Stimulated activated CD8-positive, alpha-beta memory T cell treated with anti-CD3 and anti-CD28 coated beads, Interleukin-15, amount 100 ng/mL, for 1 hour (primary cell): Measurements from ENCODE around the gene DVL3.

Experiments
- DNase-seq: peaks from one replicate; pipeline ENCODE4 v3.0.0-alpha.2; 2020; ENCODE audit warnings: low read depth

The DVL3 gene

DNA sequence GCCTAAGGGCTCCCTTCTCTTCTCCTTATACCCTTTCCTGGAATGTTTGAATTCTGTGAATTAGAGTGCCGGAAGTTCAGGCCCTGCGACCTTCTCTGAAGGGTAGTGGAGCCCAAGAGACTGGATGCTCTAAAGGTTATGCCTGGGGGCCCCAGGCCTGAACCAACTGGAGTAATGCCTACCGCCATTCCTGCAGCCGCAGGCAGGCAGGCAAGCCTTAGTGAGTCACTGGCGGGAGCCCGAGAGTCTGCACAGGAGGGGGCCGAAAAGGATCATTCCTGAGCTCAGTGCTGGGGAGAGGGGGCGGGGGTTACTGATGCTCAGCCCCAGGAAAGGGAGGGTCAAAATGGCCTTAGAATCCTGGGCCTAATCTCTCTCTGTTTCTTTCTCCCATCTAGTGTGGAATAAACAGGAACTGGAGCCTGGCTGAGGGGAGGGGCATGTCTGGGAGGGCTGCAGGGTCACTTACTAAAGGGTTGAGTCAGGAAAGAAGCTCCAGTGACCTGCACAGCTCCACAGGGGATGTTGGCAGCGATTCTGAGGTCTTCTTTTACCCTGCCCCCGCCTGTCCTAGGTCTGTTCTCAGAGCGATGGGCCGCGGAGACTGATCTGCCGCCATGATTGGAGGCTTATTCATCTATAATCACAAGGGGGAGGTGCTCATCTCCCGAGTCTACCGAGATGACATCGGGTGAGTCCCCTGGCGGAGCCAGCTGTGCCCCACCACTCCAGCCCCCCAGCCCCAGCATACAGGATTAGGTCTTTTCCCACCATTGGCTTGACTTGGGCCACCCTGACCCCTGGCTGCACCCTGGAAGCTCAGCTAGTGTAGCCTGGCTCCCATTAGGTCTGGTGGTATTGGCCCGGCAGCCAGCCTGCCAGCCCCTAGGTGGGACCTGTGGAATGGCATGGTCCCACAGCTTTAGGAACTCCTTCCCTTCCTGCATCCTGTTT, 21.5 kb downstream of the DVL3 start:
- DNase-seq = no peak

DNA sequence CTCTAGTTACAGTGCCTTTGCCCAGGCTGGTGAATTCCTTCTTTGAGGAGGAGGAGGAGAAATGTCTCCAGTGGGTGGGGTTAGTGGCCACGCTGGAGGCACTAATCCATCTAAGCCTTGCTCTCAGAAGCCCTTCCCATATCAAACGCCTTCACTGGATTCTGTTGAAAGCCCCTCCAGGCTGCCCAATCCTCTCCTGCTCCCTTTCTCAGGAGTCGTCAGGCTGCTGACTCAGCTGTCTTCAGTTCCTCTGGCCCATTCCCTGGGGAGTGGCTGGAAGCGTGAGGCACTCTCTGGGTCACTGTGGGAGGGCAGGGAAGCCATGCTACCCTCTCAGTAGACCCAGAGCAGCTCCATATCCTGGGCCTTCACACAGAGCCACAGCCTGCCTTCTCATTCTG, 22.2 kb downstream of the DVL3 start:
- no peak for DNase-seq

- DNase-seq = no peak
These were observed 22.7 kb downstream of the DVL3 start for GRCh38 chr3:184177767-184178306.

- no peak for DNase-seq
These were observed 23.5 kb downstream of the DVL3 start for GRCh38 chr3:184178521-184179138.

DNA sequence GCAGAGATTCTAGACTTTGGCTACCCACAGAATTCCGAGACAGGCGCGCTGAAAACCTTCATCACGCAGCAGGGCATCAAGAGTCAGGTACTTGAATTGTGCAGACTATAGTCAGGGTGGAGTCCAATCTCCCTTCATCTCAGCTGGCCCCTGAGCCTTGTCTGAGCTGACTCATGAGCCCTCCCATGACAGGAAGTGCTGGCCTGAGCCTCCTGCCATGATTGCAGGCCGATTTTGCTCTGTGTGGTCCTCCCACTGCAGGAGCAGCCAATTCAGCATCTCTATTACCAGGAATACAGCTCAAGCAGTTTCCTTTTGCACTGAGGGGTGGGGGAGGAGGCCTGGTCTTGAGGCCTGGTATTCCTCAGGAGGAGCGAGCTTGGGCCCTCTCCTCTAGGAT, 25.0 kb downstream of the DVL3 start:
- DNase-seq = no peak

GRCh38 chr3:184181596-184181995, 26.4 kb downstream of the DVL3 start:
- no peak for DNase-seq

- no peak for DNase-seq
These were observed 28.5 kb downstream of the DVL3 start for GRCh38 chr3:184183679-184184078.

GRCh38 chr3:184184546-184185230, 29.5 kb downstream of the DVL3 start:
- DNase-seq = no peak

- DNase-seq = peak; percentile 97
These were observed 30.4 kb downstream of the DVL3 start for GRCh38 chr3:184185461-184186183.

DNA sequence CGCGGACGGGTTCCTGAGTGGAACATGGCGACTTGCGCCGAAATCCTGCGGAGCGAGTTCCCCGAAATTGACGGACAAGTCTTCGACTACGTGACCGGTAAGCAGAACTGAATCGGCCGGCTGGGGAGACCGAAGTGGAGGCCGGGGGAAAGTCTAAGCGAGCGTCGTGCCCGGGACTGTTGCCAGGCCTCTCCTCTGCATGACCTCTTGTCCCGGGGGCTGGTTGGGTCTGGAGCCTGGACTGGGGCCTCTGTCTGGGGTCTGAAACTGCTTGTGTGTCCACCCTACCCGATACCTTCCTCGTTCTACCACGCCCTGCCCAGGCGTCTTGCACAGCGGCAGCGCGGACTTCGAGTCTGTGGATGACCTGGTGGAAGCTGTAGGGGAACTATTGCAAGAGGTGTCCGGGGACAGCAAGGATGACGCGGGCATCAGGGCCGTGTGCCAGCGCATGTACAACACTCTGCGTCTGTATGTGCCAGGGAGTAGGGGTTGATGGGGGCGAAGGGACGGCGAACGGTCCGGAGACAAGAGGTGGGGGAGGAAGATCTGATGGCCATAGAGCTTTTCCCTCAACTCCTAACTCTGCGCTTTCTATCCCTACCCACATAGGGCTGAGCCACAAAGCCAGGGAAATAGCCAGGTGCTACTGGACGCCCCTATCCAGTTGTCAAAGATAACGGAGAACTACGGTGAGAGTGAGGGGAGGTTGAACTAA, 31.2 kb downstream of the DVL3 start, which contains the start of gene ABCF3:
TSS of gene ABCF3 (plus strand) at position 16 of the 718 bp plus-strand sequence. CDS start at position 25, 9 bp downstream.
- no peak for DNase-seq

DNA sequence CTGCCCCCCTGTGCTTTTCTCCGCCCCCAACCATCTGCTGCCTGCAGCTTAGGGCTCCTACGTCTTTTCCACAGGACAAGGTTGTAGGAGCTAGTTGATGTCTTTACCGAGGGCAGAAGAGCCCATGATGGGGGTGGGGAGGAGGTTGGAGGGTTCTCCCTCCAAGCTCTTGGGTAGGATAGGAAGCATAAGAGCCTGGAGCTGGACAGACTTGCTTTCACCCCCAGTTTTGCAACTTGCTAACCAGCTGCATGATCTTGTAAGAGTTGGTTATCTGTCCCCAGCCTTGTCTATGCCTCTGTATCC, 31.7 kb downstream of the DVL3 start:
- DNase-seq = no peak

GRCh38 chr3:184188080-184188479, 32.9 kb downstream of the DVL3 start:
- no peak for DNase-seq

GRCh38 chr3:184189421-184189820, 34.2 kb downstream of the DVL3 start:
- no peak for DNase-seq

- DNase-seq = no peak
These were observed 37.7 kb downstream of the DVL3 start for GRCh38 chr3:184192889-184193288.

DNA sequence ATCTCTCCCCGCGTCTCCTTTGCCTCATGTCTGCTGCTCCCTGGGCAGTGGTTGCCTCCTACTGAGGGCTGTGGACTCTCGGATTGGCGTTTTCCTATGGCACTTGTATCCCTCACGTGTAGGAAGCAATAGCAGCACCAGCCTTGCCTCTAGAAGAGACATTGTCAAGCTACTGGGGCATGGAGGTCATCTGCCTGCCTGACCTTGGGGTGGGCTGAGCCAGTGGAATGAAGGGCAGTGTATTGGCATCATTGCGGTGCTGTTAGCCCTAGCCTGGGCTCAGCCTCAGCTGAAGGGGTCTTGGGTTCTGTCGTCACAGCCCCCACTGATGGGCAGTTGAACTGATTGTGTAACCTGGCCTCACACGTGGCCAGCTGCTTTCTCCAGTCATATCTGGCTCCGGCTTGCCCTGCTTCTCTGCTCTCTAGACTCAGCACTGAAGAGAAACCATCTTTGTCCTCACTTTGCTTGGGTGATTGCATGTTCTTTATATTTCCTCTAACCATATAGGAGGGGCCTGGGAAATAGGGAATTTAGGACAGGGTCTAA, 38.9 kb downstream of the DVL3 start:
- no peak for DNase-seq

- DNase-seq = no peak
These were observed 41.4 kb downstream of the DVL3 start for GRCh38 chr3:184196536-184196935.

GRCh38 chr3:184198509-184198908, 43.3 kb downstream of the DVL3 start:
- no peak for DNase-seq

DNA sequence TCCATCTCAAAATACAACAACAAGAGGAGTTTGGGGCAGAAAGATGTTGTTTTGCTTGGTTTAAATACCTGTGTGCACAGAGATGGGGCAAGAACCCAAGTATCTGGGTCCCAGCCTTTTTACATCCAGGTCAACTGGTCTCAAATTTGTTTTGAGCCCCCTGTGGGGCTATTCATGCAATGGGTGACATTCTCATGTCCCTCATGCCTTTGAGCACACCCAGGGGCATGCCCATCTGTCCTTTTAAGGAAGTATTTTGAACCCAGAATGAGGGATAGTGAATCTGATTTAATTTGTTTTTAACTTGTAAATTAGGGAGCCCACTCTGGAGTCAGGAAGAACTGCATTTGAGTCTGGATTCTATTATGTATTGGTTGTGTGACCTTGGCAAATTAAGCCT, 45.6 kb downstream of the DVL3 start:
- no peak for DNase-seq

DNA sequence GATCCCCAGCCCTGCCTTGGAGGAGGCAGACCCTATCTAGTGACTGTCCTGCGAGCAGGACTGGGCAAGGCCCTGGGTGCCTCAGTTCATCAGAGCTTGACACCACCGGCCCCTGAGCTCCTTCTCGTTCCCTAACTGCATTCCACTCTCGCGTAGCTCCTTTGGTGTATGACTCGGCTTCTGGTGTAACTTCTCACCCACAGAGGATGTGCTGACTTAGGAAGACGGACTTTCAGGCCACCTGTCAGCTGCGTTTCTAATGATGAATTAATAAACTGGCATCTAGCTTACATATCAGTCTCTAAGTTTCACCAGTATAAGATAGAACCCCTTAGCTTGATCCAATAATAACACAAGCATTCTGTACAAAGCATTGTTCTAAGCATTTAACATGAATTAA, 48.3 kb downstream of the DVL3 start:
- no peak for DNase-seq

GRCh38 chr3:184209146-184209923, 54.2 kb downstream of the DVL3 start:
- DNase-seq = no peak
